ENCODE results near the gene PPFIA1.

PPFIA1 gene

GRCh38 chr11:70419307-70420007 is 149.0 kb downstream of the PPFIA1 start:
- DNase-seq = no peak

- DNase-seq = no peak
These were observed 149.5 kb downstream of the PPFIA1 start for GRCh38 chr11:70420008-70420464.

- DNase-seq = no peak
These were observed 150.0 kb downstream of the PPFIA1 start for GRCh38 chr11:70420496-70420895.

GRCh38 chr11:70421123-70421522 is 150.6 kb downstream of the PPFIA1 start:
- no peak for DNase-seq

GRCh38 chr11:70422692-70423522 is 152.4 kb downstream of the PPFIA1 start:
- no peak for DNase-seq

GRCh38 chr11:70423523-70424505 is 153.3 kb downstream of the PPFIA1 start:
- DNase-seq = no peak

GRCh38 chr11:70424765-70425344 is 154.4 kb downstream of the PPFIA1 start:
- no peak for DNase-seq

- DNase-seq = no peak
These were observed 156.9 kb downstream of the PPFIA1 start for GRCh38 chr11:70427436-70427835.

- DNase-seq = no peak
These were observed 158.4 kb downstream of the PPFIA1 start for GRCh38 chr11:70428701-70429427.

- no peak for DNase-seq
These were observed 158.9 kb downstream of the PPFIA1 start for GRCh38 chr11:70429428-70429705.

- DNase-seq = no peak
These were observed 159.4 kb downstream of the PPFIA1 start for GRCh38 chr11:70429724-70430521.

GRCh38 chr11:70430671-70431574 is 160.4 kb downstream of the PPFIA1 start:
- no peak for DNase-seq

GRCh38 chr11:70431611-70432010 is 161.1 kb downstream of the PPFIA1 start:
- DNase-seq = no peak

- DNase-seq = no peak
These were observed 161.6 kb downstream of the PPFIA1 start for GRCh38 chr11:70432065-70432464.

- no peak for DNase-seq
These were observed 162.1 kb downstream of the PPFIA1 start for GRCh38 chr11:70432580-70432979.

- DNase-seq = no peak
These were observed 162.5 kb downstream of the PPFIA1 start for GRCh38 chr11:70433038-70433437.

GRCh38 chr11:70433526-70433925 is 163.0 kb downstream of the PPFIA1 start:
- no peak for DNase-seq
